Activated naive CD4-positive, alpha-beta T cell treated with anti-CD3 and anti-CD28 coated beads, Interleukin-2, amount 10 ng/mL, durations not matched to agents 7 days and 5 days (primary cell): ENCODE results near the gene SORL1.

Source experiments
- CTCF ChIA-PET: fragments of 350-600 bp; sonication (Branson Sonifier 250); formaldehyde crosslinking; loops from one replicate; lab custom pipeline; 2021; ENCODE audit warnings: antibody characterized with exemption; lab: Charles Lee
- DNase-seq: peaks from one replicate; pipeline ENCODE4 v3.0.0-alpha.2; 2020
- H3K27ac Mint-ChIP-seq: one replicate; pipeline ENCODE4 v1.8.0; 2021; ENCODE audit warnings: mild to moderate bottlenecking, moderate library complexity, mixed read lengths
- H3K27me3 Mint-ChIP-seq: one replicate; pipeline ENCODE4 v1.8.0; 2021; ENCODE audit warnings: mild to moderate bottlenecking, mixed read lengths
- H3K36me3 Mint-ChIP-seq: one replicate; pipeline ENCODE4 v1.8.0; 2021; ENCODE audit warnings: mixed read lengths
- H3K4me1 Mint-ChIP-seq: one replicate; pipeline ENCODE4 v1.8.0; 2021; ENCODE audit warnings: mixed read lengths
- H3K4me3 Mint-ChIP-seq: one replicate; pipeline ENCODE4 v1.8.0; 2021; ENCODE audit warnings: mild to moderate bottlenecking, moderate library complexity, mixed read lengths
- H3K9me3 Mint-ChIP-seq: one replicate; pipeline ENCODE4 v1.8.0; 2021; ENCODE audit warnings: mixed read lengths

Gene SORL1

DNA sequence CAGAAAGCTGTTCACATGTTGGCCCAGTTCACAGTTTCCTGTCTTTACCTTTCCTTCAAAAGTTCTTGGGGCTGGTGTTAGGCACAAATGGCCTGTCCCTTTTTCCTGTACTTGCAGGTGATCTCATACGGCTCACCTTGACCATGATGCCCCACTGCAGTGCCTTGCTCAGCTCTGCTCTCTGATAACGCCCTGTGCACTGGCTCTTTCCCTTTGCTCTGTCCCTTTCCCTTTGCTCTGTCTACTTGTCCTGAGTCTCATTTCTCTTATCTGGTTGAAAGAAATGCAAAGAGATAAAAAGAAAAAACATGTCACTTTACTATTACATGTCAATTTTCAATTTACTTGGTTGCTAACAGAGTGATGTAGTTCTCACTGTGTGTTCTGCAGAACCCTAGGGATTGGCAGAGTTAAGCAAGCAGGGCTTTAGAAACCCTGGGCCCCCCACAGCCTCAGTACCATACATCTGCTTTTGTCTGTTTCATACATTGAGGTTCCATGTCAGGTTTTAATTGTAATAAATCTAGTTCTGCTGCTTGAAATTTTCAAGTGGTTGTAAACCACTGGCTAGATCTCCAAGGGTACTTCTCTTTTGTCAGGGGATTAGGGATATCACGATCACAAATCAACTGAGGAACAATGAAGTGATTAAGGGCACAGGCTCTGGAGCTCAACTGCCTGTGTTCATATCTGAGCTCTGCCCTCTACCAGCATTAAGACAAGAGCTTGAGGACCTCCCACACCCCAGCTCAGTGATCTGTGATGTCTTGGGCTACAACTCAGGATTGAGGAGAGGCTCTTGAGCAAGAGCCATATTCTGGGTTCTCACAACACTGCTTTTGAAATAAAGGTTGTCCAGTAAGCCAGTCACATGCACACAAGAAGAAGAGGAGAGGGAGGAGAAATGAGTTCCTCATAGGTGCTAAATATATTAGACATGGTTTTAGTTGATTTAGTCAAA lies 16.3 kb upstream of the SORL1 start:
- Mint-ChIP-seq H3K4me1 (peaks cover 25% of the 10 kb centered on the region), H3K4me3 (no peak overlapping the region), H3K27ac (no peak overlapping the region), H3K9me3 (no peaks in the 10 kb centered on the region), H3K27me3 (no peaks in the 10 kb centered on the region), H3K36me3 (peaks cover 24% of the 10 kb centered on the region)
- CTCF ChIA-PET, result interaction anchor here (1.1 kb wide), 1 partner anchor 14 kb away, joined by 3 read pairs; no protein-coding TSS in a partner anchor
- DNase-seq, result no peak

GRCh38 chr11:121437018-121437685 lies 15.0 kb upstream of the SORL1 start:
- no peak for DNase-seq
- Mint-ChIP-seq H3K4me1 (peaks cover 27% of the 10 kb centered on the region), H3K36me3 (peaks cover 29% of the 10 kb centered on the region), H3K27ac (no peak overlapping the region), H3K27me3 (no peaks in the 10 kb centered on the region), H3K4me3 (no peak overlapping the region), H3K9me3 (no peaks in the 10 kb centered on the region)
- CTCF ChIA-PET, result no interaction called here

DNA sequence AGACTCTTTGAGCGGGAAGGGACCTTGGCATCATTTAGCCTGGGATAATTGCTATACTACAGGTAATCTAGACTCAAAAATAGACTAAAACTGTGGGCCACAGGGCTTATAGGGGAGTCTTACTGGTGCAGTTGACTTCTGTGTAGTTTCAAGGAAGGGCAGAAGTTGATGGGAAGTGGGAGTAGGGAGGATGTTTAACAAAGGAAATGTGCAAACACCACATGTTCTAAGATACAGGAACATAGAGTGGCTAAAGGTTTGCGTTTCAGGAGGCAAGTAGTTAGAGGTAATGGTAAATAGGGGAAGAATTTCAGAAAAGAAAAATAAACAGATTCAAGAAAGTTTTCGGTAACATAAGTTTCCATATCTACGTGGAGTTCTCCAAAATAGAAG lies 14.4 kb upstream of the SORL1 start:
- peaks cover 27% of the 10 kb centered on the region for H3K4me1 Mint-ChIP-seq
- no peak overlapping the region for H3K27ac Mint-ChIP-seq
- H3K4me3 Mint-ChIP-seq, result no peak overlapping the region
- no peaks in the 10 kb centered on the region for H3K9me3 Mint-ChIP-seq
- H3K36me3 Mint-ChIP-seq, result peaks cover 30% of the 10 kb centered on the region
- no peaks in the 10 kb centered on the region for H3K27me3 Mint-ChIP-seq
- CTCF ChIA-PET, result no interaction called here
- no peak for DNase-seq

GRCh38 chr11:121439337-121439736 lies 12.8 kb upstream of the SORL1 start:
- H3K36me3 Mint-ChIP-seq, result peaks cover 41% of the 10 kb centered on the region
- no peak overlapping the region for H3K27ac Mint-ChIP-seq
- no peak for DNase-seq
- CTCF ChIA-PET, result no interaction called here
- peaks cover 34% of the 10 kb centered on the region for H3K4me1 Mint-ChIP-seq
- no peaks in the 10 kb centered on the region for H3K9me3 Mint-ChIP-seq
- no peak overlapping the region for H3K4me3 Mint-ChIP-seq
- no peaks in the 10 kb centered on the region for H3K27me3 Mint-ChIP-seq

DNA sequence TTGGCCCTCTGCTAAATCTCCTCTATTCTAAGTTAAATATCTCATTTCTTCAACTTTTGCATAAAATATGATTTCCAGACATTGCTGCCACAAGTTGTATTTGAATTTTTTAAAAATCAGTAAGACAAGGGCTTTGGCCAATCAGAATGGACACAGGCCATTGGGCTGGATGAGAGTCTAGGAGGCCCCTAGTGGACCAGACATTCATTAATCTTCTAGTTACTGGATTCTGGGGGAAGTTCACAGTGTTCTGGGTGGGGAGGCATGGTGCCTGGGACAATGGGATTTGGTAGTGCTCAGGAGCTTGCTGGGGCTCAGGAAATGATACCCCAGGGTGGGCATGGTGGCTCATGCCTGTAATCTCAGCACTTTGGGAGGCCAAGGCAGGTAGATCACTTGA lies 12.4 kb upstream of the SORL1 start:
- Mint-ChIP-seq H3K4me3 (no peak overlapping the region), H3K27me3 (no peaks in the 10 kb centered on the region), H3K36me3 (peaks cover 44% of the 10 kb centered on the region), H3K9me3 (no peaks in the 10 kb centered on the region), H3K4me1 (peaks cover 37% of the 10 kb centered on the region), H3K27ac (no peak overlapping the region)
- DNase-seq, result no peak
- CTCF ChIA-PET, result no interaction called here

- Mint-ChIP-seq H3K4me3 (no peak overlapping the region), H3K9me3 (no peaks in the 10 kb centered on the region), H3K27ac (no peak overlapping the region), H3K4me1 (peaks cover 49% of the 10 kb centered on the region), H3K27me3 (no peaks in the 10 kb centered on the region), H3K36me3 (peaks cover 55% of the 10 kb centered on the region)
- CTCF ChIA-PET, result interaction anchor here (0.8 to 1.5 kb wide), 4 partner anchors 8 to 150 kb away, joined by 3 to 4 read pairs (median 3); no protein-coding TSS in a partner anchor
- DNase-seq, result no peak
Observed at GRCh38 chr11:121441521-121441920, 10.6 kb upstream of the SORL1 start.

DNA sequence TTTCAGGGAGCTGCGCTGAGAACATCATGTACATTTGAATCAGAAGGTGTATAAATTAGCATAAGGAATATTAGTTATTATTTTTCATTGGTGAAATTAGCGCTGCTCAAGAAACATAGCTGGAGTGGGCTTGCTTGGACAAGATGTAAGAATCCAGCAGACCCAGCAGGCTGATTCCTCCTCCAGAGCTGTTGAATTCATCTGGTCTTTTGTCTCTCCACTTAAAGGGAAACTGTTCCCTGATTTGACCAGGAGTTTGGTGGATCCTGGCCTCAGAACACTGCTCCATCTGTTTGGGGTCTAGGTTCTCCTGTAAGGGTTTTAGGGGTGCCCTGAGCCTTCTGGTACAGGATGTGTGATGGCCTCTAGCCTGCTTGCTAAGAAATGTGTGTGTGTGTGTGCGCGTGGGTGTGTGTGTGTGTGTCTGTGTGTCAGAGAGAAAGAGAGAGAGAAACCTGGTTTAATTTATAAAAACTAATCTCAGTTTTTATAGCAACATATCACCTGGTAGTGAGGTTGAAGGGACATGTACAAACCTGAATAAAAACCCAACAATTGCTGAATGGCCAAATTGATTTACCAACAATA lies 8.3 kb upstream of the SORL1 start:
- H3K36me3 Mint-ChIP-seq, result peaks cover 68% of the 10 kb centered on the region
- H3K9me3 Mint-ChIP-seq, result no peaks in the 10 kb centered on the region
- no peak overlapping the region for H3K4me3 Mint-ChIP-seq
- H3K27ac Mint-ChIP-seq, result no peak overlapping the region
- peaks cover 59% of the 10 kb centered on the region for H3K4me1 Mint-ChIP-seq
- H3K27me3 Mint-ChIP-seq, result no peaks in the 10 kb centered on the region
- CTCF ChIA-PET, result interaction anchor here (0.9 to 1.4 kb wide), 3 partner anchors 51 to 147 kb away, joined by 3 to 6 read pairs (median 3); no protein-coding TSS in a partner anchor
- no peak for DNase-seq

DNA sequence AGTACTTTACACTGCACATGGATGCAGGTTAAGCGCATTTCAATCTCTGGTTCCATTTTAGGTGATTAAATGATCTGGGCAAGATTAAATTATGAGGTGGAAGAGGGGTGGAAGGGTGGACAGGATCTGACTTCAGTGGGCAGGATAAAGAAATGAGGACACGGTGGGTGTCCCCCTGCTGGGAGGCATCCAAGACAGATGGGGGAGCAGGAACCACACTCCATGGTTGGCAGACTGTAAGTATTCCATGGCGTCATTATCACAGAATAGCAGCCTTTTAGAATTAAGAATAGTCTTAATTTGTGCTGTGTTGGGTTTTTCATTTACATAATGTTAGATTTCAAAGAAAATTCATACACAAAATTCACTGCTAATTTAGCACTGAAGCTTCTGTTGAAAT lies 7.6 kb upstream of the SORL1 start:
- no peaks in the 10 kb centered on the region for H3K9me3 Mint-ChIP-seq
- H3K27ac Mint-ChIP-seq, result peak overlapping the region; percentile 87
- no peak for DNase-seq
- CTCF ChIA-PET, result interaction anchor here (1.5 kb wide), 1 partner anchor 147 kb away, joined by 9 read pairs; no protein-coding TSS in a partner anchor
- H3K4me3 Mint-ChIP-seq, result peak overlapping the region; percentile 56
- peaks cover 63% of the 10 kb centered on the region for H3K4me1 Mint-ChIP-seq
- no peaks in the 10 kb centered on the region for H3K27me3 Mint-ChIP-seq
- peaks cover 66% of the 10 kb centered on the region for H3K36me3 Mint-ChIP-seq

DNA sequence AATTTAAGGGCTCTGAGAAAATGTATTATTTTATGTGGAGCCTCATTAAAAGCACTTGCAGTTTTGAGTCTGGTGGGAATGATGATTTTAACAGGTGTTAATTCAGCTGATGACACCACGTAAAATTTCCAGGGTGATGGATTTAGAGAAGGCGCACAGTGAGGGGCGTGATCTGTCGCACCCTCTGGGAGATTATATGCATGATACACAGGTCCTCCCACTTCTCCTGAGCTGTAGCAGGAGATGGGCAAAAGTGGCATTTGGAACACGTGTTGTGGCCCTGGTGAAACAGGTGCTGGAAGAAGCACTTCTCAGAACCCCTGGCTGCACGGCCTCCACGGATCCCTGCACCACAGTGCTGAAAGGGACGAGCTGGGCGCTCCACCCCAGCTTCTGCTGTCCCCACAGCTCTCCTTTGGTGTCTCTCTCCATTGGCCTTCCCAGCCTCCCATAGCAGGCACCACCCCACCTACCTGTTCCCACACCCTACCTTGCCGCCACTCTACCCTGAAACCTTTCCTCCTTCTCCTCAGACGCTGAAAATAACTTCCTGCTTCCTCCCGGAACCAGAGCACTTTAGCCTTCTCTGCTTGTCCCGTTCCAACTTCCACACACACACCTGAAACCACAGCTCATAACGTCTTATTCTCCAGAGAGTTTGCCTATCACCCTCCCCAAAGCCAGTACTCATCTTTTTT lies 6.9 kb upstream of the SORL1 start:
- Mint-ChIP-seq H3K36me3 (peaks cover 63% of the 10 kb centered on the region), H3K4me3 (peak overlapping the region; percentile 56), H3K4me1 (peaks cover 70% of the 10 kb centered on the region), H3K27me3 (no peaks in the 10 kb centered on the region), H3K27ac (peak overlapping the region; percentile 87), H3K9me3 (no peaks in the 10 kb centered on the region)
- CTCF ChIA-PET, result interaction anchor here (1.1 to 1.5 kb wide), 2 partner anchors 137 to 146 kb away, joined by 3 to 9 read pairs; no protein-coding TSS in a partner anchor
- DNase-seq, result no peak

- H3K4me3 Mint-ChIP-seq, result no peak overlapping the region
- H3K27me3 Mint-ChIP-seq, result no peaks in the 10 kb centered on the region
- peaks cover 82% of the 10 kb centered on the region for H3K4me1 Mint-ChIP-seq
- H3K27ac Mint-ChIP-seq, result peak overlapping the region; percentile 87
- H3K9me3 Mint-ChIP-seq, result no peaks in the 10 kb centered on the region
- CTCF ChIA-PET, result interaction anchor here (0.7 to 1.7 kb wide), 7 partner anchors 17 to 208 kb away, joined by 3 read pairs; no protein-coding TSS in a partner anchor
- peaks cover 64% of the 10 kb centered on the region for H3K36me3 Mint-ChIP-seq
- DNase-seq, result no peak
Observed at GRCh38 chr11:121446752-121447156, 5.4 kb upstream of the SORL1 start.

- Mint-ChIP-seq H3K36me3 (peaks cover 61% of the 10 kb centered on the region), H3K9me3 (no peaks in the 10 kb centered on the region), H3K4me1 (peaks cover 81% of the 10 kb centered on the region), H3K4me3 (no peak overlapping the region), H3K27me3 (no peaks in the 10 kb centered on the region), H3K27ac (peak overlapping the region; percentile 94)
- DNase-seq, result no peak
- CTCF ChIA-PET, result interaction anchor here (1.7 kb wide), 1 partner anchor 28 kb away, joined by 3 read pairs; no protein-coding TSS in a partner anchor
Observed at GRCh38 chr11:121448011-121448410, 4.1 kb upstream of the SORL1 start.

- CTCF ChIA-PET, result interaction anchor here (0.9 to 4.9 kb wide), 2 partner anchors 17 to 127 kb away, joined by 3 to 63 read pairs; no protein-coding TSS in a partner anchor
- H3K27me3 Mint-ChIP-seq, result no peaks in the 10 kb centered on the region
Observed at GRCh38 chr11:121448431-121448941, 3.6 kb upstream of the SORL1 start.

DNA sequence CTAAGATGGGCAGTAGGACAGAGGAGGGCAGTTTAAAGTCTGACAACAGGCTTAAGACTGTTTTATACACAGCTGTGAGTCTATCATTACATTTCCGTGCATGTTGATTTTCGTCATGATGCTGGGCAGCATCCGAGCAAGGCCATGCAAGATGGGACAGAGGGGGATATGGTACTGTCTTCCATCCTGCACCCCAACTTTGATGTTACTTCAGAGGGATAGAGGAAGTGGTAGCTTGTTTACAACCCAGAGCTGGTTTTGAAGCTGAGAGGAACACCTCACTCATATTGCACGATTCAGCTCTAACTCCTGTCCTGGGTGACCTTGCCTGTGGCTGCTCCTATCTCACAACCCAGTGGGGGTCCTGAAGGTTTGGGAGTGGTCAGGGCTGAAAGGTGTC lies 3.0 kb upstream of the SORL1 start:
- H3K9me3 Mint-ChIP-seq, result no peaks in the 10 kb centered on the region
- peak overlapping the region; percentile 94 for H3K27ac Mint-ChIP-seq
- peak overlapping the region; percentile 84 for H3K4me3 Mint-ChIP-seq
- peaks cover 62% of the 10 kb centered on the region for H3K36me3 Mint-ChIP-seq
- CTCF ChIA-PET, result interaction anchor here (0.6 to 4.9 kb wide), 7 partner anchors 8 to 128 kb away, joined by 3 to 63 read pairs (median 4); no protein-coding TSS in a partner anchor
- peaks cover 85% of the 10 kb centered on the region for H3K4me1 Mint-ChIP-seq
- H3K27me3 Mint-ChIP-seq, result no peaks in the 10 kb centered on the region
- DNase-seq, result peak; percentile 61

More at GRCh38 chr11:121448431-121448941, 3.6 kb upstream of the SORL1 start:
- Mint-ChIP-seq H3K27ac (peak overlapping the region; percentile 94), H3K4me3 (no peak overlapping the region), H3K9me3 (no peaks in the 10 kb centered on the region), H3K36me3 (peaks cover 61% of the 10 kb centered on the region), H3K4me1 (peaks cover 84% of the 10 kb centered on the region)
- no peak for DNase-seq
